Activated CD4-positive, alpha-beta T cell treated with anti-CD3 and anti-CD28 coated beads, Interleukin-2, amount 50 U/mL, for 48 hours (primary cell): ENCODE results near the gene POLR2E.

Experiments used
- DNase-seq, 2 experiments: peaks; one replicate each; pipeline ENCODE4 v3.0.0-alpha.2; 2020

Gene POLR2E

DNA sequence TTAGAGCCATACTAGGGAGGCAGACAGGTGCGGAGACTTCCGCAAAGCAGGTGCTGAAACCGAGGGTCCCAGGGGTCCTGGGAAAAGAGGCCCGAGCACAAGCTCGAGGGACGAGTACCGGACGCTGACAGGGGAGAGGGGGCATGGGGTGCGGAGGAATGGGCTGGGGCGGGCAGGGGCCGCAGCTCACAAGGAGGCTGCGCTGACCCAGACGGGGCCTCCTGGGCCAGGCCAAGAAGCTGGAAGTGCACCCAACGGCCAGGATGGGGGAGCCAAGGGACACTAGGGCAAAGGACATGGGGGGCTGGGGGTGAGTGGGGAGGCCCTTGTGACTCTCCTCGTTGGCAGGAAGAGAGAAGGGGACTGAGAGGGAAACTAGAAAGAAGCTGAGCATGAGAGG is 1.8 kb downstream of the POLR2E start:
- no peak for DNase-seq

DNA sequence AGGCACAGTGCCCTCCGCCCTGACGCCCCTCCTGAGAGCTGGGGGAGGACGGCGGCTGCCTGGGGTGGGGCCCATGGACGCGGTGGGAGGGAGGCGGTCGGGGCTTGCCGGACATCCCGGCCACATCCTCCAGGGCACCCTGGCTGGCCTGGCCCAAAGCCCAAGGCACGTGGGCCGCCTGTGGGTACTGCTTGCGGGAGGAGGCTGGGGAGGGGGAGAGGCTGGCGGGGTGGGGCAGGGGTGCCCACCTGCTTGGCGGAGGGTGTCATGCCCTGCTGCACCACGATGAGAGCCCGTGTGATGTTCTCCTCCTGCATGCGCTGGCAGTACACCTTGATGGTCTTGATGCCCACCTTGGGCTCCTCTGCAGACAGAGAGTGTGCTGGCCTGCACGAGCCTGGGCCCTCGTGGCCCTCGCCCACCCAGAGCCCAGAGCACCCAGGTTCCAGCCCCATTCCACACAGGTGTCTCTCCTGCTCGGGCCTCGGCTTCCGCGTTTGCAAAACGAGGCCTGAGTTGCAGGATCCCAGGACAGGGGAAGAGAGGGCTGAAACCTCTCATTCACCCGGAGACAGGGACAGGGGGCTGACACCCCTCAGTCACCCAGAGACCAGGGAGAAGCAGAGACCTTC is 3.5 kb downstream of the POLR2E start:
- DNase-seq, result no peak

DNA sequence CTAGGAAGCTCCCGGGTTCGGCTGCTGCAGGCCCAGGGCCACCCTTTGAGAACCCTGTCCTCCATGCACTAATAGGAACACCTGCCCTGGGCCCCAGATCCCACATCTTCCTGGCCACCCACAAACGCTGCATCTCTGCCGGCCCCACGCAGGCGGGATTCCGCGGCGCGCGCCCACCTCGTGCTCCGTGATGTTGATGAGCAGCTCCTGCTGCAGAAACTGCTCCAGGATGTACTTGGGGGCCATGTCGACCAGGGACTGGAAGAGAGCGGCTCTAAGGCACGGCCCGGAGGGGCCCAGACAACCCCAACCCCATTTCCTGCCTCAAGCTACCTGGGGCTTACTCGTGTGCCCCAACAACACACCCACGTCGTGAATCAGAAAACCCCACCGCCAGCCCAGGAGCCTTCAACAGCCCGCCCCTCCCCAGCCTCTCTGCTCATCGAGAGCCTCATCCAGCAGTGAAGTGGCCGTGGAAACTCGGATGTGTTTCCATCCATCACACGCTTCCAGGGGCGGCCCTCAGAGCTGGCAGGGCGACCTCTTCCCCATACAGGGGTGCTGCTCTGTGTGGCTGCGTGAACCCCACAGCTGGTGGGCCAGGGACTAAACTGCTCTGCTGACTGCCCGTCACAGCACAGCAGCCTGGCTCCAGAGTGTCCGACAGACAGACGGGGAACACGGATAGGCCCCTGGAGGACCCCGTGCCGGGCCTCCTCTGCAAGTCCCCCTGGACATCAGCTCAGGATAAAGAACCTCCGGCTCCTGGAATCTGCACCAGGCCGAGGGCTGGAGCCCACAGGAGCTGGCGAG is 4.2 kb downstream of the POLR2E start:
- DNase-seq, result no peak

DNA sequence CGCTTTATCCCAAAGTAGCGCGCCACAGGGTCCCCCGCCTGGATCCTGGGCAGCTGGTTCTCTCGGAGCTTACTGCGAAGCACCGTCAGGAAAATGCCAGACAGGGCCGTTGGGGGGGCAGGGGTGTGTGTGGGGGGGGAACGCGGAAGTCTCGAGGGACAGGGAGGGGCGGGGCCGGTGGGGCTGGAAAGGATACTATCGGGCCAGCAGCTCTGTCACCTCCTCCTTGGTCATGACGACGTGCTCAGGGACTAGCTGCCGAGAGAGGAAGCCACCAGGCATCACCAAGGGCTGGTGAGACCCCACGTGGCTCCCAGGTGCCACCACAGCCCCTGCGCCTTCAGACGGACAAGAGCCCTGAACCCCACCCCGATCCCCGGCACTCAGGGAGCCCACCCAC is 5.3 kb downstream of the POLR2E start:
- no peak for DNase-seq

DNA sequence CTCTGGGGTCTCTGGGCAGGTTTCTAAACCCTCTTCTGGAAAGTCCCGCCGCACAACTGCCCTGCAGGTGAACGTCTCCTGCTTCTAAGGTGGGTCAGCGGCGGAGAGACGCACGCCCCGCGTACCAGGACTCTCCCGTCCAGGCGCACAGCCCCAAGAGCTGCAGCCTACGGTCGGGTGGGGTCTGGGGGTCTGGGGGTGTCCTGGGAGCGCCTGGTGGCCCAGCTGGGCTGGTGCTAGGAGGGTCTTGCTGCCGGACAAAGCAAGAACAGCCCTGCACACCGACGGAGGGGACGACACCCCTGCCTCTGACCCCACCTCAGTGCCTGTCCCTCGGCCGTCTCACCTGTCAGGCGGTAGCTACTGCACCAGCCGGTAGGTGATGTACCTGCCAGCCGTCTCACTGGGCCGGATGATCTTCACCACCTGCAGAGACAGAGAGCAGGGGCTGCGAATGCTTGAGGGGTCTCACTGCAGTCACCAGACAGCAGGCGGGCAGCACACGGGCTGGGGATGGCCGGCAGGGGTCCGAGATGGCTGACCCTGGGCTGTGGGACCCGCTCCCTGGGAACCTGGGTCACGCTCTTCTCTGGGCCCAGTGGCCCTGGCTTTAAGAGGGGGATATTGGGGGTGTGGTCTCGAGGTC is 5.9 kb downstream of the POLR2E start:
- DNase-seq, result no peak

DNA sequence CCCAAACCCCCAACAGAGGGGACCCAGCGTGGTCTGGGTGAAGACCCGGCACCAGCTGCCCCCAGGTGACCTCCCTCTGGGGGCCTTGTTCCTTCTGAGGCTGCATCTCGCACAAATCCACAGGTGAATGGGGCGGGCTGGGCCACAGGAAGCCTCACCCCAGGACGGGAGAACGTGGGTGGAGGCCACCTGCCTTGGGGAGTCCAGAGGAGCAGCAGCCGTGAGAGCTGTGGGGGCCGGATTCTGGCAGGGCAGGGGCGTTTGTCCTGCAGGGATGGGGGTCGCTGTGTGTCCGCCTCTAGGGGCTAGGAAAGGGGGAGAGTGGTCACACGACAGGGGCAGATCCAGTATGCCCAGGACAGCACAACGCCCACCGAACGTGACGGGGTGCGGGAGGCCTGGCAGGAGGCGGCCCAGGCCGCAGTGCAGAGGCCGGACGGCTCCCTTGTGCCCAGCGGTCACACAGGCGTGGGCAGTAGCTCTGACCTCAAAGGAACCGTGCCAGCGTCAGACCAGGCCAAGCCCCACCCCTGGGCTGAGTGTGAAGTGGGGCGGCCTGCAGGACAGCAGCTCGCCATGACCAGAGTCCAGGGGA is 6.7 kb downstream of the POLR2E start:
- no peak for DNase-seq

DNA sequence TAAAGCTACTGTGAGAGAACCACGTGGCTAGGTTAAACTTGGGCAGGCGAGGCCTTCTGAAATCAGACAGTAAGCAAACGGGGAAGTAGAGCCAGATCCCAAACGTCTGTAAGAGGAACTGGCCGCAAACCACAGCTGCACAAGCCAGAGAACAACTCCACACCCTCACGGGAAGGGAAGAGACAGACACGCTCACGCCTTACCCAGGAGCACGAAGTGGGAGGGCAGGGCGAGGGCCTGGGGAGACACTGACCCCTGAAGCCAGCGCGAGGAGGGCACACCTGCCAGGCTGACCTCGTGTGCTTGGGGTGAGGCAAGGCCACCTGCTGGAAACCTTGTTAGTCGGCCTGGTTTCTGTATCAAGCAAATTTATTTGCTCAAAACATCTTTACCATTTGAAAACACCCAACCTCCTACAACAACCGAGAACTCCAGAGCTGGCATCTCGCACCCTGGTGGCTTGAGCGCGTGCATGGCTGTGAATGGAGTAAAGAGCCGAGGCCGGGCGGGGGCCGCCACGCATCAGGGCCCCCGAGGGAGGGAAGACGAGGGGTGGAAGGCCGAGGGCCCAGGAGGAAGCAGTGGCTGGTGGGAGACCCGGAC is 7.3 kb downstream of the POLR2E start:
- DNase-seq, result no peak

DNA sequence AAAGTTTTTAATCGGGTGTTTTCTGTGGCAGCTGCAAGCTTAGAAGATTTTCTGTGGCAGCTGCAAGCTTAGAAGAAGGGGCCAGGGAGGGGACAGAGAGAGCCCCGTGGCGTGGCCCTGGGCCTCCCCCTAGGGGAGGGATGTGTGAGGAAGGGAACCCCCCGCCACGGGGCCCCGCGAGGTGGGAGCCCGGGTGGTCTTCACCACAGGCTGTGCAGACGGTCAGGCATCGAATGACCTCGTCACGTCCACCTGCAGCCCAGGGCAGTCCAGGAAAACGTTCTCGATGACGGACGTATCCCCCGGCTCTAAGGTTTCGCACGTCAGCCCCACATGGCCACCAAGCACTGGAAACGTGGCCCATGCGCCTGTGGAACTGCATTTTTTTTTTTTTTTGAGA is 8.6 kb downstream of the POLR2E start:
- DNase-seq, result no peak

DNA sequence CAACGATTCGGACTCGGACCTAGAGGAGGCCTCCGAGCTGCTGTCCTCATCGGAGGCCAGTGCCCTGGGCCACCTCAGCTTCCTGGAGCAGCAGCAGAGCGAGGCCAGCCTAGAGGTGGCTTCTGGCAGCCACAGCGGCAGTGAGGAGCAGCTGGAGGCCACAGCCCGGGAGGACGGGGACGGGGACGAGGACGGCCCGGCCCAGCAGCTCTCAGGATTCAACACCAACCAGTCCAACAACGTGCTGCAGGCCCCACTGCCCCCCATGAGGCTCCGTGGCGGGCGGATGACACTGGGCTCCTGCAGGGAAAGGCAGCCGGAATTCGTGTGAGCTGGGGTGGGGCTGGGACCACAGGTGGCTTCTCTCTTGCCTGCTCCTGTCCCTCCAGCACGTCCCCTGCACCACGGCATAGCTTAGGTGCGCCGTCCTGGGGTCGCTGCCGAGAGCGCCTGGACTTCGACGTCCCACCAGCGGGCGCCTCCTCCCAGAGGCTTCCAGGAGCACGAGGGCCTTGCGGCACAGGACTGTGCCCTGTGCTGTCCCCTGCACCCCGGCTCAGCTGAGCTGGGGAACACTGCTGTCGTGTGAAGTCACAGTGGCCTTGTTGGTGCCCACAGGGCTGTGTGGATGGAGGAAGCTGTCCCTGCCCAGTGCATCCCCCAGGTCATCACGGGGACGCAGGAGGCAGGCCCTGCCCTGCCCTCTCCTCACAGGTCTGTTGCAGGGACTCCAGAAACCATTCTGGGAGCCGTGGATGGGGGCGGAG is 9.3 kb downstream of the POLR2E start:
- DNase-seq, result no peak

DNA sequence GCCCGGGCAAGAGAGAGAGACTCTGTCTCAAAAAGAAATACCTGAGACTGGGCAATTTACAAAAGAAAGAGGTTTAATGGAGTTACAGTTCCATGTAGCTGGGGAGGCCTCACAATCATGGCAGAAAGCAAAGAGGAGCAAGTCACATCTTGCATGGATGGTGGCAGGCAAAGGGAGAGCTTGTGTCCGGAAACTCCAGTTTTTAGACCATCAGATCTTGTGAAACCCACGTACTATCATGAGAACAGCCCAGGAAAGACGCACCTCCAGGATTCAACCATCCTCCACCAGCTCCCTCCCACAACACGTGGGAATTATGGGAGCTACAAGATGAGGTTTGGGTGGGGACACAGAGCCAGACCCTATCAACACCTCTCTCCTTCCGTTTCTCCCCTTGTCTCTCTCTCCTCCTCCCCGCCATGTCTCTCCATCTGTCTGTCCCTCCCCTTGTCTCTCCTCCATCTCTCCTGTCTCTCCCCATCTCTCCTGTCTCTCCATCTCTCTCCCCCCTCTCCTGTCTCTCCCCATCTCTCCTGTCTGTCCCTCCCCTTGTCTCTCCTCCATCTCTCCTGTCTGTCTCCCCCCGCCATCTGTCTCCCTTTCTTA is 10.0 kb downstream of the POLR2E start:
- DNase-seq, result no peak

DNA sequence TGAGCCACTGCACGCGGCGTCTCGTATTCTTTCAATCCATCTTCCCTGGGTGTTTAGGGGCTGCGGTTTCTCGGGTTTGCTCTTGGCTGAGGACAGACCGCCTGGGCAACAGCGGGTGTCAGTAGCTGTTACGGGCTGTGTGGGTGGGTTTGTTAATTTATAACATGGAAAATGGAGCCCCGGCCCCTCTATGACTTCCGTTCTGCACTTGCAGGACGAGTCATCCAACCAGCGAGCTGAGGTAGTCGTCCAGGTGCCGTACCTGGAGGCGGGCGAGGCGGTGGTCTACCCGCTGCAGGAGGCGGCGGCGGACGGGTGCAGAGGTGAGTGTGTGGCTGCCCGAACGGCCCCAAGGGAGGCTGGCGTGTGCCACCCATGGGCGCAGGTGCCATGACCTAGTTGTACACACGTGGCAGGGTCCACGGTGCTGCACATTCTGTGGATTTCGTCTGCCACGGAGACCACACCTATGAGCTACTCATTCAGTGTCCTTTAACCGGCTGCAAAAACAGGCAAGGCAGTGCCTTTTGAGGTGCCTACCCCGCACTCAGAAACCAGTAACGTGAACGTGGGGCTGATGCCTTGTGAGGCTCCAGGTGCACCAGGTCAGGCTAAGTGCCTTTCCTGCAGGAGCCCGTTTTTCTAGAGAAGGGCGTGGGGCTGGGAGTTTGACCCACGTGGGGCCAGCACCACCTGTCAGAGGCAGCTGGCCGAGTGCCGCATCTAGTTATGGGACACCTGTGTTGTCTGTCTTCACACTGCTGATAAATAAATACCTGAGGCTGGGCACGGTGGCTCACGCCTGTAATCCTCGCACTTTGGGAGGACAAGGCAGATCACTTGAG is 10.9 kb downstream of the POLR2E start:
- no peak for DNase-seq

DNA sequence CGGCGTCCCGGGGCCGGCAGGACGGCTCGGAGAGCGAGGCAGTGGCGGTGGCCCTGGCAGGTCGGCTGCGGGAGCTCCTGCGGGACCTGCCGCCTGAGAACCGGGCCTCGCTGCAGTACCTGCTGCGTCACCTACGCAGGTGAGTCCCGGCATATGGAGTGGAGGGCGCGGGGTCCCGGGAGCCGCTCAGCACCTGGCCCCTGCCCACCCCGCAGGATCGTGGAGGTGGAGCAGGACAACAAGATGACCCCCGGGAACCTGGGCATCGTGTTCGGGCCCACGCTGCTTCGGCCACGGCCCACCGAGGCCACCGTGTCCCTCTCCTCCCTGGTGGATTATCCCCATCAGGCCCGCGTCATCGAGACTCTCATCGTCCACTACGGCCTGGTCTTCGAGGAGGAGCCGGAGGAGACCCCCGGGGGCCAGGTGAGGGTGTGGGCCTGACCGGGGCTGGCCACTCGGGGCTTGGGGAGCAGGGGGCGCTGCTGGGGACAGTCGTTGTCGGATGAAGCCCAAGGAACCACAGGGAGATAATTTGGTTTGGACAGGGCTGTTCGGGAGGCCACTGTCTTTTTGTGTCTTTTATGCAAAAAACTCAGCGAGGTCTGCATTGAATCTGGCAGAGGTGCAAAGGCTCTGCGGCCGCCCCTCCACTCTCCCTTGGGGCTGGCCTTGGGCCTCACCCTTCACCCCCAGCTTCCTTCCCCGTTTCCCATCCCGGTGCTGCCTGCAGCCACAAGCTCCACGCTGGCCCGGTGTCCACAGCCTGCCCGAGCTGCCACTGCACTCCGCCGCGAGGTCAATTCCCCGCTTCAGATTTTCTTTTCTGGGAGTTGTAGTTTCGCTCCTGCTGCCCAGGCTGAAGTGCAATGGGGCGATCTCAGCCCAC is 12.0 kb downstream of the POLR2E start:
- DNase-seq, result no peak

DNA sequence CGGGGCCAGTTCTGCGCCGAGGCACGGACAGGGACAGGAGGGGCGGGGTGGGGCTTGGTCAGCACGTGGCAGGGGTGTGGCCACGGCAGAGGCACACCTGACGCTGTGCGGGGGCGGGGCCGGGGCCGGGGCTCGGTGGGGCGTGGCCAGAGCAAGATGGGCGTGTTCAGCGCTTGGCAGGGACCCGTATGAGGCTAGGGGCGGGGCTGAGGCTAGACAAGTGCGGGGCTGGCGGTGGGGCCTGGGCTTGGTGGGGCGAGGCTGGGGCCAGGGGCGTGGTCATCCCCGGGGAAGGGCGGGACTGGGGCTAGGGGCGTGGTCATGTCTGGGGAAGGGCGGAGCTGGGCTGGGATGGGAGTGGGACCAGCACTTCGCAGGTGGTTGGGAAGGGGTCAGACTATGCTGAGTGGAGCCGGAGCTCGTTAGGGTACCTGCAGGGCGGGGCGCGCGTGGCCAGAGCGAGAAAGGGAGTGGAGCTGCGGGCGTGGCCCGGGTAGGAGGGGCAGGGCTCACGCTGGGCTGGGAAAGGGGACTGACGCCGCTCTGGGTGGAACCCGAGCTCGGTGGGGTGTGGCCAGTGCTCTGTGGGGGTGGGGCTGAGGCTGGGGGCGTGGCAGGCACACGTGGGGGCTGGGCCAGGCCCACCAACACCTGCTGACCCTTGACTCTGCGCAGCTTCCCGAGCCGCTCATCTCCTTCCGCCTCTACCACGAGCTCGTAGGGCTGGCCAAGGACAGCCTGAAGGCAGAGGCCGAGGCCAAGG is 12.8 kb downstream of the POLR2E start:
- DNase-seq, result peak; percentile 85 to 88

DNA sequence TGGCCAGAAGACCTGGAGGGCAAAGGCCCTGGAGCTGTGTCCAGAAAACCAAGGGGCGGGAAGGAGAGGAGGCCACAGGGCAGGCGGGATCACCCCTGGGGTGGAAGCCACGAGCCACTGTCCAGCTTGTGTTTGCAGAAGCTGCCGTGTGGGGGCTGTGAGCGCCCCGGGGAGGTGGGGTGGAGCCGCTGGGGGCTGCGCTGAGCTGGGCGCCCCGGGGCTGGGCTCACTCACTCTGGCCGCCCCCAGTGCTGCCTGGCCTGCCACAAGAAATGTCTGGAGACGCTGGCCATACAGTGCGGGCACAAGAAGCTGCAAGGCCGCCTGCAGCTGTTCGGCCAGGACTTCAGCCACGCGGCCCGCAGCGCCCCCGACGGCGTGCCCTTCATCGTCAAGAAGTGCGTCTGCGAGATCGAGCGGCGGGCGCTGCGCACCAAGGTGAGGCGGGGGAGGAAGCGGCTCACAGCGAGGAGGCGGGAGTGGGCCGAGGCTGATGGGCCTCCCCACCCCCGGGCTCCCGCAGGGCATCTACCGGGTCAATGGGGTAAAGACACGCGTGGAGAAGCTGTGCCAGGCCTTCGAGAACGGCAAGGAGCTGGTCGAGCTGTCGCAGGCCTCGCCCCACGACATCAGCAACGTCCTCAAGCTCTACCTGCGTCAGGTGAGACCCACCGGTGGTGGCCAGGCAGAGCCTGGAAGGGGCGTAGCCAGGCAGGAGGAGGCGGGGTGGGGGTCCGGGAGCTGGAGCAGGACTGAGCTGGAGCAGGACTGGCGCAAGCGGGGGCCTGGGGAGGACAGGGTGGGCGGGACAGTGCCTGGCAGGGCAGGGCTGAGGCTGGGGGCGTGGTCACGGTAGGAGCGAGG is 13.6 kb downstream of the POLR2E start:
- DNase-seq, result no peak

DNA sequence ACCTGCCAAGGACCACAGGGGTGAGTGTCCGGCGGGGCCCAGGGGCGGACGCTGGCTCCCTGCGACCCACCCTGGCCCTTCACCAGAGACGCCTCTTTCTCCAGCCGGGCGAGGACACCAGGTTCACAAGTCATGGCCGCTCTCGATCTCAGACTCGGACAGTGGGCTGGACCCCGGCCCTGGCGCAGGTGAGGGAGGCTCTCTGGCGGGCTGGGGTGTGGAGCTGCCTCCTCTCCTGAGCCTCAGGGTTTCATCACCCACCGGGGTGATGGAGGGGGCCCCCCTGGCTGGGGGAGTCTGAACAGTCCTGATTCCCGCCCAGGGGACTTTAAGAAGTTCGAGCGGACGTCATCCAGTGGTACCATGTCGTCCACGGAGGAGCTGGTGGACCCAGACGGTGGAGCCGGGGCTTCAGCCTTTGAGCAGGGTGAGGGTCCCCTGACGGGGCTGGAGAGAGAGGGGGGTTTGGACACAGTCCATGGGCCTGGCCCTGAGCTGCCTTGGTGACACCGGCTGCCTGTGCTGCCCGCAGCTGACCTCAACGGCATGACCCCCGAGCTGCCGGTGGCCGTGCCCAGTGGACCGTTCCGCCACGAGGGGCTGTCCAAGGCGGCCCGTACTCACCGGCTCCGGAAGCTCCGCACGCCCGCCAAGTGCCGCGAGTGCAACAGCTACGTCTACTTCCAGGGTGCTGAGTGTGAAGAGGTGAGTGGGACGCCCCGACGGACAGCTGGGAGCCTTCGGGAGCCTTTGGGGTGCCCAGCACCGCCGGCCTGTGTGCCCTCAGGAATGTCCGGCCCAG is 14.6 kb downstream of the POLR2E start:
- DNase-seq, result no peak

DNA sequence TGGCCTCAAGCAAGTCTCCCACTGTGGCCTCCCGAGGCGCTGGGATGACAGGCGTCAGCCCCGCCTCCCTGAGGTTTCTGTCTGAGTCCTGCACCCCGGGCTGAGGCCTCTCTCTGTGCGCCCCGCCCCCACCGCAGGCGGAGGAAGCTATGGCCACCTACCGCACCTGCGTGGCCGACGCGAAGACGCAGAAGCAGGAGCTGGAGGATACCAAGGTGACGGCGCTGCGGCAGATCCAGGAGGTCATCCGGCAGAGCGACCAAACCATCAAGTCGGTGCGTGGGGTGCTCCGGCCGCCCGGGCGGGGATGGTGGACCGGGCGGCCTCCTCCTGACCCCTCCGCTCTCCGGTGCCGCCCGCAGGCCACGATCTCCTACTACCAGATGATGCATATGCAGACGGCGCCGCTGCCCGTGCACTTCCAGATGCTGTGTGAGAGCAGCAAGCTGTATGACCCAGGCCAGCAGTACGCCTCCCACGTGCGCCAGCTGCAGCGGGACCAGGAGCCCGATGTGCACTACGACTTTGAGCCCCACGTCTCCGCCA is 15.5 kb downstream of the POLR2E start:
- DNase-seq, result peak; percentile 85 to 86

DNA sequence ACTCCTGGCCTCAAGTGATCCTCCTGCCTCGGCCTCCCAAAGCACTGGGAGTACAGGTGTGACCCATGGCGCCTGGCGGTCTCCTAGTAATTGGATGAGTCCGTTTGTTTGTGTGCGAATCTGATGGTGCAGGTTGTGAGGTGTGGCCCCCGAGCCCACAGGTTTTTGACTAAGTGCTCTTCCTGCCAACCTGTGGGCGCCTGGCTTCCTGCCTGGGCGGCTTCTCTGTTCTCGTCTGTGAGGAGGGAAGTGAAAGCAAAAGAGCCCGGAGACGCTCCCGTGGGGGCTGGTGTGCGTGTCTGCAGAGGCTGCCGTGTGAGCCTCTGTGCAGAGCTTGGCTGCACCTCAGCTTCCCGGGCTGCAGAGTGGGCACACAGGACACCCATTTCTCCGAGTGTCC is 18.2 kb downstream of the POLR2E start:
- DNase-seq, result peak; percentile 87 to 91
